ENCODE results near the gene KCNJ5.

Gene KCNJ5

DNA sequence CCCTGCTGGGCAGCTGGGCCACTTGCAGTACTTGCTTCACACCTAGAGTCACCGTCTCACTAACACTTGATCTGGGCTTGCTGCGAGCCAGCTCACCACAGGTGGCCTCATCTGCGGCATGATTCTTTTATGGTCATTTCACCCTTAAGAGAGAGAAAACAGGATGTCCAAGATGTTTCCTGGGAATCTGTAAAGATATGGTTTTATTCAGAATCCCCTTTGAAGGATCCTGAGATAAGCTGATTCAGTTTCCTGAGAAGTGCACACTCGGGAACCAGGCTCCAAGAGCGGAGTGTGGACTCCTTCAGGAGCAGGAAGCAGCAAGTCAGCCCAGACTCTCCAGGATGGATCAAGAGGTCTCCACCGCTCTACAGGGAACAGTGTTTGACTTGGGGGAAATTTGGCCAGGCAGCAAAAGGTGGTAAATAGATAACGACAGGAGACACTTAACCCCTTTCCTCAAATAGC lies 73.3 kb downstream of the KCNJ5 start:
- no peak overlapping the region for H3K4me3 ChIP-seq (ENCODE audit: low read length)
- TF ChIP-seq, protein P1, sequence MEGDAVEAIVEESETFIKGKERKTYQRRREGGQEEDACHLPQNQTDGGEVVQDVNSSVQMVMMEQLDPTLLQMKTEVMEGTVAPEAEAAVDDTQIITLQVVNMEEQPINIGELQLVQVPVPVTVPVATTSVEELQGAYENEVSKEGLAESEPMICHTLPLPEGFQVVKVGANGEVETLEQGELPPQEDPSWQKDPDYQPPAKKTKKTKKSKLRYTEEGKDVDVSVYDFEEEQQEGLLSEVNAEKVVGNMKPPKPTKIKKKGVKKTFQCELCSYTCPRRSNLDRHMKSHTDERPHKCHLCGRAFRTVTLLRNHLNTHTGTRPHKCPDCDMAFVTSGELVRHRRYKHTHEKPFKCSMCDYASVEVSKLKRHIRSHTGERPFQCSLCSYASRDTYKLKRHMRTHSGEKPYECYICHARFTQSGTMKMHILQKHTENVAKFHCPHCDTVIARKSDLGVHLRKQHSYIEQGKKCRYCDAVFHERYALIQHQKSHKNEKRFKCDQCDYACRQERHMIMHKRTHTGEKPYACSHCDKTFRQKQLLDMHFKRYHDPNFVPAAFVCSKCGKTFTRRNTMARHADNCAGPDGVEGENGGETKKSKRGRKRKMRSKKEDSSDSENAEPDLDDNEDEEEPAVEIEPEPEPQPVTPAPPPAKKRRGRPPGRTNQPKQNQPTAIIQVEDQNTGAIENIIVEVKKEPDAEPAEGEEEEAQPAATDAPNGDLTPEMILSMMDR (conservative IDR thresholded peaks at IDR 0.05; ENCODE audit: low read depth, low read length): no peak
- DNase-seq (ENCODE audit: low read depth): no peak

- no peak overlapping the region for H3K4me3 ChIP-seq (ENCODE audit: low read length)
- peak; percentile 6 for DNase-seq (ENCODE audit: low read depth)
- TF ChIP-seq, protein P1 (conservative IDR thresholded peaks at IDR 0.05; ENCODE audit: low read depth, low read length): no peak
Measured at GRCh38 chr11:128965485-128965884, 74.3 kb downstream of the KCNJ5 start.

DNA sequence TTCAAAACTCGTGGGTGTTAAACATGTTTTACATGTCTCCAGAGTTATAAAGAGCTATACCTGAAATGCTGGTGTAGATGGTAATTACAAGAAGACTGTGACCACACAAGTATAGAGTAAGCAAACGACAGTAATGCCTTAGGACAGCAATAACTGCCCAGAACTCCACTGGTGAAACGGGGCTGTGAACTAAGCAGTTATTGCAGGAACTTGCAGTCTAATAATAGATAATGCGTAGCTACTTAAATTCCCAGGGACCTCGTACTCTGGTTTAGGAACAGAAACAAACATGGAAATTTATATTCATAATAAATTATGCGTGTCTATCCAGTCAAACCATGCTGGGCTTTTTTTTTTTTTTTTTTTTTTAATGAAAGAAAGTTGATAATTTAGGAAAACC lies 76.4 kb downstream of the KCNJ5 start:
- TF ChIP-seq, protein P1 (conservative IDR thresholded peaks at IDR 0.05; ENCODE audit: low read depth, low read length): no peak
- H3K4me3 ChIP-seq (ENCODE audit: low read length): no peak overlapping the region
- no peak for DNase-seq (ENCODE audit: low read depth)

DNA sequence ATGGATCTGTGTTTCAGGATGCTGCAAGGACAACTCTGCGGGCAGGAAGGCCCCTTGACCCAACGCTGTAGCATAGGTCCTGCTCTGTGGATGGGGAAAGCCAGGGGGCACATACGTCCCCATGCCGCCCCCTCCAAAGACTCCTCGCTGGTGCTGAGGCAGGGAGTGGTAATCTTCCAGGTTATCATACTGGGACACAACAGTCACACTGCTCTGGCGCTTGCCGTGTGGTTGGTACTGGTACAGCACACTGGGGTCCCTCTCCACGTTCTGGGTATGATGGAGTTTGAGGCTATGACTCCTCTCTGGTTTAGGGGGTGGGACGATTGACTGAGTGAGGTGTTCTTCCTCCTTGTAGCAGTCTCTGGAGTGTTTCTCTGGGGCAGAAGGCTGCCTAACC lies 77.8 kb downstream of the KCNJ5 start:
- TF ChIP-seq, protein P1 (conservative IDR thresholded peaks at IDR 0.05; ENCODE audit: low read depth, low read length): no peak
- H3K4me3 ChIP-seq (ENCODE audit: low read length): no peak overlapping the region
- no peak for DNase-seq (ENCODE audit: low read depth)
